ENCODE data around the gene ENOX1. TPM values are rescaled to one million over a fixed set of nuclear protein-coding genes. Genes with fewer than 3 reads are reported as not detected.
"Not testable (repeated sequence)": the region's sequence is repeated elsewhere in the genome, so short reads cannot be mapped to it uniquely, and the experiment has no call there.

Gene ENOX1
- total RNA-seq, 1 donor from 2014 or later: 0.60 TPM

DNA sequence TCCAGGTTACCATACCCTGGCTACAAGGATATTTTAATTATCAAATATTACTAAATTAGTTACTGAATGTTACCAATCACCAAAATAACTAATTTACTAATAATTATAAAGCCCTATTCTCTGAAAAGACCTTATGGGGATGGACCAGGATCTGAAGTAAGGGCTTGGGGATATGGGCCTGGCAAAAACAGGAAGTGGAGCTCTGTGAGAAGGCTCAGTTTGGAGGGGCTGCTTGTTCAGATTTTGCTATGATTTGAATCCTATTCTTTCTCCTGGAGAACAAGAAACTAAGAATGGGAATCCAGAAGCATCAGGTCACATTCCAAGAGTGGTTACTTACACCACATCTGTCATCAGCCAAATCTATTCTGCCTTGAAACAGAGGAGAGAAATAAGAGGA lies 615.3 kb downstream of the ENOX1 start:
- Histone ChIP-seq H3K27ac (replicated peaks) (no peak overlapping the region), H3K36me3 (no peaks in the 10 kb centered on the region), H3K9me3 (replicated peaks) (no peaks in the 10 kb centered on the region), H3K4me3 (no peak overlapping the region), H3K4me1 (no peaks in the 10 kb centered on the region), H3K27me3 (ENCODE audit: low read depth) (no peaks in the 10 kb centered on the region)
- intact Hi-C loops (cut with micrococcal nuclease): no loop called here
- no peak for DNase-seq
- TF ChIP-seq, protein P1, sequence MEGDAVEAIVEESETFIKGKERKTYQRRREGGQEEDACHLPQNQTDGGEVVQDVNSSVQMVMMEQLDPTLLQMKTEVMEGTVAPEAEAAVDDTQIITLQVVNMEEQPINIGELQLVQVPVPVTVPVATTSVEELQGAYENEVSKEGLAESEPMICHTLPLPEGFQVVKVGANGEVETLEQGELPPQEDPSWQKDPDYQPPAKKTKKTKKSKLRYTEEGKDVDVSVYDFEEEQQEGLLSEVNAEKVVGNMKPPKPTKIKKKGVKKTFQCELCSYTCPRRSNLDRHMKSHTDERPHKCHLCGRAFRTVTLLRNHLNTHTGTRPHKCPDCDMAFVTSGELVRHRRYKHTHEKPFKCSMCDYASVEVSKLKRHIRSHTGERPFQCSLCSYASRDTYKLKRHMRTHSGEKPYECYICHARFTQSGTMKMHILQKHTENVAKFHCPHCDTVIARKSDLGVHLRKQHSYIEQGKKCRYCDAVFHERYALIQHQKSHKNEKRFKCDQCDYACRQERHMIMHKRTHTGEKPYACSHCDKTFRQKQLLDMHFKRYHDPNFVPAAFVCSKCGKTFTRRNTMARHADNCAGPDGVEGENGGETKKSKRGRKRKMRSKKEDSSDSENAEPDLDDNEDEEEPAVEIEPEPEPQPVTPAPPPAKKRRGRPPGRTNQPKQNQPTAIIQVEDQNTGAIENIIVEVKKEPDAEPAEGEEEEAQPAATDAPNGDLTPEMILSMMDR (IDR thresholded peaks at IDR 0.05; ENCODE audit: borderline replicate concordance): no peak

DNA sequence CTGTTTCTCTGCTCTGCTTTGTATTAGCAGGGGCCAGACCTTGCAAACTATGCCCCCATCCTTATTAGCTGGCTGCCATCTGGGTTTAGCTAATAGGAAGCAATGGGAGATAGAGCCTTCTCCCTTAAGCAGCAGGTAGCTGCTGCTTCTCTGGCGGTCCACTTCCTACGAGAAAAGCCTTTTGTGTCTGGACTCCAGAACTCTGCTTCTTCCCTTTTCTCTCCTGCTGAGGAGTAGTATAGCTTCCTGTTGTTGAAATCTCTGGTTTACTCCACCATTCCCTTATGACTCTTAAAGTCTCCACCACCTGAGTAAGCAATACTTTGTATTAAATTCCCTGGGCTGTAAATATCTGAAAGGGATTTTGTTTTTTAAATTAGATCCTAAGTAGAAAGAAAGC lies 616.3 kb downstream of the ENOX1 start:
- intact Hi-C loops (cut with micrococcal nuclease): no loop called here
- DNase-seq: no peak
- TF ChIP-seq, protein P1 (IDR thresholded peaks at IDR 0.05; ENCODE audit: borderline replicate concordance): no peak
- Histone ChIP-seq H3K27me3 (ENCODE audit: low read depth) (no peaks in the 10 kb centered on the region), H3K9me3 (replicated peaks) (peaks cover 7% of the 10 kb centered on the region), H3K4me1 (no peaks in the 10 kb centered on the region), H3K4me3 (no peak overlapping the region), H3K36me3 (no peaks in the 10 kb centered on the region), H3K27ac (replicated peaks) (no peak overlapping the region)

DNA sequence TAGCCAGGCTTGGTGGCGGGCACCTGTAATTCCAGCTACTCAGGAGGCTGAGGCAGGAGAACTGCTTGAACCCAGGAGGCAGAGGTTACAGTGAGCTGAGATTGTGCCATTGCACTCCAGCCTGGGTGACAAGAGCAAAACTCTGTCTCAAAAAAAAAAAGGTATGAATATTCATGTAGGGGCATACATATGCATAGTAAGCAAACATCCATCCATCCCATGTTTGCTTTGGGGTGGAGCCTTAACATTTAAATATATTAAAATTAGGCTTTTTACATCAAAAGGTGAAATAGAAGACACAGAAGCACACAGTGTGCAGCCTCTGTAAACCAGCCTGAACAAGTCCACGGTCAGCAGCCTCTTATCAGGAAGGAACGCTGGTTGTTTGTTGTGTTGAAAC lies 618.3 kb downstream of the ENOX1 start:
- H3K9me3 ChIP-seq (replicated peaks): peaks cover 27% of the 10 kb centered on the region
- H3K4me3 ChIP-seq; H3K27ac ChIP-seq (replicated peaks); H3K4me1 ChIP-seq; H3K36me3 ChIP-seq; intact Hi-C loops (cut with micrococcal nuclease); DNase-seq; H3K27me3 ChIP-seq (ENCODE audit: low read depth): not testable (repeated sequence)

DNA sequence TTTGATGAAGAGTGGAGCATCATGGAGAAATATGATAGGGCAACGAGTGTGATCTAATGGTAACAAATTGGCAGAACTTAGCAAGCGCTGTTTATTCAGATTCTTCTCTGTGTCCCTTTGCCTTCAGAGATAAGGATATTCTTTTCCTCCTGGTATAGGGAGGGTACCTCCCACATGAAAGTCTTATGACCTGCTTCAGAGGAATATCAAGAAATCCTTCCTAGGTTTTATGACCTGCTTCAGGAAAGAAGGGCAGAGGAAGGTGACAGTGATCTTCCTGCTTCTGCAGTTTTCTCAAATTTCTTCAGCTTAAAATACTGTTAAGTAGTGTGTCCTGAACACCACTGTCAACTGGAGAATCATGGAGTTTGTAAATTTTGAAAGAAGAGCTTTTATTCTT lies 619.0 kb downstream of the ENOX1 start:
- intact Hi-C loops (cut with micrococcal nuclease): no loop called here
- Histone ChIP-seq H3K9me3 (replicated peaks) (peaks cover 29% of the 10 kb centered on the region), H3K4me1 (no peaks in the 10 kb centered on the region), H3K27me3 (ENCODE audit: low read depth) (no peaks in the 10 kb centered on the region), H3K4me3 (no peak overlapping the region), H3K36me3 (no peaks in the 10 kb centered on the region), H3K27ac (replicated peaks) (no peak overlapping the region)
- TF ChIP-seq, protein P1 (IDR thresholded peaks at IDR 0.05; ENCODE audit: borderline replicate concordance): no peak
- no peak for DNase-seq

DNA sequence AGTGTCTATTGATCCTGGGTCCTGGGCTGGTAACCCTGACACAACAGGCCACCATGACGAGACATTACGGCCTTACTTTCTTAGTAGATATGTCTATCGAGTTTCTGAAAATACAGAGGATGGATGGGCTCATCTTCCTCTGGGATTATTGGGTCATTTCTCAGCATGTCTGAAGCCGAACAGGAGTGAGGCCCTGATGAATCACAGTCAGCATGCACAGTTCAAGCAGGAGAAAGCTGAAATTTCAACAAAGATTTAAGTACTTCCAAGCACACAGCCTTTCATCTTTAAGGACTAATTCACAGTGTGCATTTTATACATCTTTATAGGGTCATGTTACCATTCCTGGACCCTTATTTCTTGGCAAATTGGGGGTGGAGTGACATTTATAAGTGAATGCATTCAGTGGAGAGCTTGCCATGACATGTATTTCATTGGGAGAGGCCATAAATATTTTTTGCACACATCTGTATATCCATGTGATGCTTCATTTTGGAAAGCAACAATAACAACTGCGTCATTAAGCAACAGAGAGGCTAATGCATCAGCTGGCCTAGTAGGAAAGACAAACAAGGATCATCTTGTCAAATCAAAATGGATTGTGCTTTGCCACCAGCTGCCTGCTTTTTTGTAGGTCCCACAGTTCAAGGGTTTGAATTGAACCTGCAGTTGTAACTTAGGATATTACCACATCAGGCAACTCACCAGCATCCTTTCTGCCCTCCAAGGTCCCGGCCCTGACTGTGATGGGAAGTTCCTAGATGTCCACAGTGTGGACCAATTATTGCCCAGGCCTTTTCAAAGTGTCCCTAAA lies 619.9 kb downstream of the ENOX1 start:
- Histone ChIP-seq H3K27me3 (ENCODE audit: low read depth) (no peaks in the 10 kb centered on the region), H3K36me3 (no peaks in the 10 kb centered on the region), H3K4me3 (no peak overlapping the region), H3K9me3 (replicated peaks) (peaks cover 29% of the 10 kb centered on the region), H3K27ac (replicated peaks) (no peak overlapping the region), H3K4me1 (no peaks in the 10 kb centered on the region)
- intact Hi-C loops (cut with micrococcal nuclease): no loop called here
- TF ChIP-seq, protein P1 (IDR thresholded peaks at IDR 0.05; ENCODE audit: borderline replicate concordance): no peak
- no peak for DNase-seq

Other genes with a start within 250 kb of the ENOX1 start
- 2.0 TPM for gene CCDC122, start 92.8 kb upstream of the ENOX1 start, total RNA-seq
- gene LACC1, start 92.9 kb upstream of the ENOX1 start, total RNA-seq: 2.3 TPM